NCI-H128 (cell line): ENCODE data around the gene KRTAP13-3.

ENCODE experiments used
- DNase-seq: peaks from one replicate; lab custom pipeline; 2025; ENCODE audit not compliant: unreplicated experiment; lab: John Stamatoyannopoulos, UW

KRTAP13-3 gene

GRCh38 chr21:30425826-30426225 lies at the start of gene KRTAP13-3:
KRTAP13-3 (minus strand) TSS chr21:30425926; CDS start chr21:30425912, 14 bp downstream.
- DNase-seq = no peak

GRCh38 chr21:30468900-30469714 lies 43.4 kb upstream of the KRTAP13-3 start:
- DNase-seq = no peak

GRCh38 chr21:30463713-30464112 lies 38.0 kb upstream of the KRTAP13-3 start:
- DNase-seq = no peak

- DNase-seq = no peak
These were observed 22.8 kb upstream of the KRTAP13-3 start for GRCh38 chr21:30448514-30448913.

GRCh38 chr21:30447056-30447455 lies 21.3 kb upstream of the KRTAP13-3 start:
- DNase-seq = no peak

- no peak for DNase-seq
These were observed 18.5 kb upstream of the KRTAP13-3 start for GRCh38 chr21:30444204-30444603.

GRCh38 chr21:30443226-30443625 lies 17.5 kb upstream of the KRTAP13-3 start:
- DNase-seq = no peak

GRCh38 chr21:30439975-30440374 lies 14.2 kb upstream of the KRTAP13-3 start, which contains the start of gene KRTAP15-1:
KRTAP15-1 (plus strand) TSS chr21:30440275; CDS start chr21:30440328, 53 bp downstream.
- DNase-seq = no peak

GRCh38 chr21:30437010-30437565 lies 11.4 kb upstream of the KRTAP13-3 start:
- DNase-seq = no peak

- no peak for DNase-seq
These were observed 8.4 kb upstream of the KRTAP13-3 start for GRCh38 chr21:30434033-30434631.

GRCh38 chr21:30430170-30430655 lies 4.5 kb upstream of the KRTAP13-3 start, which contains the start of gene KRTAP13-4:
KRTAP13-4 (plus strand) TSS chr21:30430220; CDS start chr21:30430276, 56 bp downstream.
- no peak for DNase-seq

- DNase-seq = no peak
These were observed 1.0 kb upstream of the KRTAP13-3 start for GRCh38 chr21:30426731-30427130.

- no peak for DNase-seq
These were observed 9.7 kb downstream of the KRTAP13-3 start for GRCh38 chr21:30415993-30416392.

- peak; percentile 4 for DNase-seq
These were observed 16.8 kb downstream of the KRTAP13-3 start for GRCh38 chr21:30408782-30409494.

GRCh38 chr21:30395731-30396130 lies 30.0 kb downstream of the KRTAP13-3 start, which contains the start of gene KRTAP13-1:
KRTAP13-1 (plus strand) TSS chr21:30396031; CDS start chr21:30396087, 56 bp downstream.
- no peak for DNase-seq

- no peak for DNase-seq
These were observed 34.2 kb downstream of the KRTAP13-3 start for GRCh38 chr21:30391492-30392025.

GRCh38 chr21:30382201-30382600 lies 43.5 kb downstream of the KRTAP13-3 start:
- DNase-seq = no peak
